ENCODE data around the gene SLC13A4. TPM values are rescaled to one million over a fixed set of nuclear protein-coding genes. Genes with fewer than 3 reads are reported as not detected.
A peak's percentile ranks its signal among the peaks of the same experiment; 100 is the strongest.
"Not testable (repeated sequence)": the region's sequence is repeated elsewhere in the genome, so short reads cannot be mapped to it uniquely, and the experiment has no call there.

Gene SLC13A4
- total RNA-seq, 2 donors from 2014 or later = not detected

DNA sequence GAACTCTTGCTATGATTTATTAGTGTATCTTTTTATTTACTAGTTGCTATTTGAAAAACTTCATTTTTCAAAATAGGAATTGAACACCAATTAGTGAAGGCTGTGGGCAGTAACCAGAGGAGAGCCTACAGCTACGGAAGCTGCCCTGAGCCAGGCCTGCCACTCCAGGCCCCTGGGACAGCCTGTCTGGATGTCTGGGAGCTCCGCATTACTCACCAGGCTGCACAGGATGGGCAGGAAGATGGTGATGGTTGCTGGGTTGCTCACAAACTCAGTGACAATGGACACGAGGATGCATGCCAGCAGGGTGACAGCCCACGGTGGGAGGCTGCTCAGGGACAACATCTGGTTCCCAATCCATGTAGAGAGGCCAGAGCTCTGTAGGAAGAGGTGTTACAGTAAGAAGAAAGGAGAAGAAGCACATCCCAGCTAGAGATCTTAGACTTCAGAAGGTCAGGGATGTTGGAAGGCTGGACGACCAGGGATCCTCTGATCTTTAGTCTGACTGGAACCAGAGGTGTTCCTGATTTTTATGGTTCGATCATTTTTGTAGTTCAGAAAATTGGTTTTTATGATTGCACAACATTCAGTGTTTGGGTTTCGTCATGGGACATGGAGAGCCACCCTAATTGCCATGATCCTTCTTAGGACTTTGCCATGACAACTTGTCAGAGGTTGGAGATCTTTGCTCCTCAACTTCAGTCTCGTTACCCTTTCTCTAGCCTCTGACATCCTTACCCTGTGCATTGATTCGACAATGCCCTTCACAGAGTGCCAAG lies 42.5 kb downstream of the SLC13A4 start:
- peaks cover 5% of the 10 kb centered on the region for H3K36me3 Mint-ChIP-seq (ENCODE audit: low read depth)
- ATAC-seq (no peak), DNase-seq (no peak)
- peaks cover 4% of the 10 kb centered on the region for H3K4me1 Mint-ChIP-seq
- H3K27me3 Mint-ChIP-seq = no peaks in the 10 kb centered on the region
- H3K27ac Mint-ChIP-seq = no peak overlapping the region
- no peaks in the 10 kb centered on the region for H3K9me3 ChIP-seq (ENCODE audit: control insufficient read depth, low read length, poor library complexity, severe bottlenecking)
- H3K4me3 Mint-ChIP-seq = no peak overlapping the region

DNA sequence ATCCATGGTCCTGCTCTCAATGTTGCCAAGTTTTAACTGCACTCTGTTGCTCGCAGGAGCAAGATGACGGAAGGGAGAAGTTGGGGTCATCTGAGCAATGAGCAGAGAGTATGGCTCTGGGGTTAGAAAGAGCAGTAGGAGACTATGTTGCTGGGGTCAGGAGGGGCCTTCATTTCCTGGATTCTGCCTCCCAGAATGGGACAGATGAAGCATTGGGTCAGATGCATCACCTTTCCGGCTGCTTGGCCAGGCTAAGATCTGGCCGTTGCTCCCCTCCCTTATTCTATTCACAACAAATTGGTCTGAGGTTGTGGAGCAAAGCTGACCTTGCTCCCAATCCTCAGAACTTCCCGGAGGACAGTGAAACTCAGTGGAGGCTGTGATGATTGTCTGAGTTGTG lies 43.3 kb downstream of the SLC13A4 start:
- no peak overlapping the region for H3K4me3 Mint-ChIP-seq
- H3K27me3 Mint-ChIP-seq = no peaks in the 10 kb centered on the region
- no peaks in the 10 kb centered on the region for H3K9me3 ChIP-seq (ENCODE audit: control insufficient read depth, low read length, poor library complexity, severe bottlenecking)
- H3K4me1 Mint-ChIP-seq = peaks cover 4% of the 10 kb centered on the region
- no peak overlapping the region for H3K27ac Mint-ChIP-seq
- no peak for ATAC-seq
- DNase-seq = no peak
- H3K36me3 Mint-ChIP-seq (ENCODE audit: low read depth) = peaks cover 5% of the 10 kb centered on the region

DNA sequence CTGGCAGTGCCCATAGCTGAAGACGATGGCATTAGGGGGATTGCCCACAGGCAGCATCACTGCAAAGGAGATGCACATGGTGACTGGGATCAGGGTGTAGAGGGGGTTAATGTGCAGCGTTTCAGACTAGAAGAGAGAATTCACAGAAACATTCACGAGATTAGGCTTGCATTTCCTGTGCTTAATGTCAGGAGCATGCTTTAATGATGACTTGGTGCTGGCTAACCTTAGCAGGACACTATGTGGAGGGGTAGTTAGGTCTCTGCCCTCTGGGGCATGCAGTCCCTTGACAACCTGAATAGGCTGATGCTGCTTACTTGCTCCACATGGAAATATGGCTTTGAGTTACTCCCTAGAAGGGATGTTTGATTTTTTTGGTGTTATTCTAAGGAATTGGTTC lies 43.9 kb downstream of the SLC13A4 start:
- ATAC-seq (no peak), DNase-seq (no peak)
- Mint-ChIP-seq H3K27me3 (no peaks in the 10 kb centered on the region), H3K36me3 (ENCODE audit: low read depth) (peaks cover 5% of the 10 kb centered on the region), H3K27ac (no peak overlapping the region), H3K4me1 (peaks cover 4% of the 10 kb centered on the region), H3K4me3 (no peak overlapping the region)
- no peaks in the 10 kb centered on the region for H3K9me3 ChIP-seq (ENCODE audit: control insufficient read depth, low read length, poor library complexity, severe bottlenecking)

DNA sequence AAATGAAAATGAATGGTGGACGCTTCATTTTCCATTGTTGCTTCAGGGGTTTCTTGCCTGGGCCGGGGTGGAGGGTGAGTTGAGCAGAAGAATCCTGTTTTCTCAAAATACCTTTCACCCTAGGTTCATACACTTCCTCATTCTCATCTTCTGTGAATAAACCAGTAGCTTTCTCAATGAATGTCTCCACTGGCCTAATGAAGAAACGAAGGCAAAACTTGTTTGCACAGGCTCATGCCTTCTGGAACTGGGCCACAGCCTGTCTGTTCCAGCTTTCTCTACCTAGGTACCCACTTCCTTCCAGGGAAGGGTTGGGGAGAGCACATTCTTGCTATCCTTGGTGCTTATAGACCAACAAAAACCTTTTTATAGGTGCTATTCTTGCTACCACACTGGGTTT lies 44.4 kb downstream of the SLC13A4 start:
- ATAC-seq (no peak), DNase-seq (no peak)
- Mint-ChIP-seq H3K4me3 (no peak overlapping the region), H3K4me1 (peaks cover 4% of the 10 kb centered on the region), H3K36me3 (ENCODE audit: low read depth) (peaks cover 7% of the 10 kb centered on the region), H3K27ac (no peak overlapping the region), H3K27me3 (no peaks in the 10 kb centered on the region)
- no peaks in the 10 kb centered on the region for H3K9me3 ChIP-seq (ENCODE audit: control insufficient read depth, low read length, poor library complexity, severe bottlenecking)

DNA sequence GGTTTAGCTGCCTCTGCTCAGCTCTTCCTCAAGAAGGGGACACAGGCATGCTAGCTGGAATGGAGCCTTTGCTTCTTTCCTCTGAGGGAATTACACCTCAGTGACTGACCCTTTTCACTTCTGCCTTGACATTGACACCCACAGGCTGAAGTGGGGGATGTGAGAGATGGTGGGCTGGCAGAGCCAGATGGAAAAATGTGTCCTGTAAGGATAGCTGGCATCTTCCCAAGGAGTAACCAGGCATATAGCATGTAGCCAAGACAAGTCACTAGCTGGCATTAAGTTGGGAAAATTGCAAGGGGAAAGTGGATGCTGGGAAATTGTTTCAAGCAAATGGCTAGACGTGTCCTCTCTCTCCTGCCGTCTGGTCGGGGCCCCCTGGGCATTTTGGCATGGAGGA lies 45.8 kb downstream of the SLC13A4 start:
- DNase-seq (no peak), ATAC-seq (no peak)
- Mint-ChIP-seq H3K4me1 (peaks cover 2% of the 10 kb centered on the region), H3K27ac (no peak overlapping the region), H3K4me3 (no peak overlapping the region), H3K27me3 (no peaks in the 10 kb centered on the region), H3K36me3 (ENCODE audit: low read depth) (peaks cover 8% of the 10 kb centered on the region)
- no peaks in the 10 kb centered on the region for H3K9me3 ChIP-seq (ENCODE audit: control insufficient read depth, low read length, poor library complexity, severe bottlenecking)

DNA sequence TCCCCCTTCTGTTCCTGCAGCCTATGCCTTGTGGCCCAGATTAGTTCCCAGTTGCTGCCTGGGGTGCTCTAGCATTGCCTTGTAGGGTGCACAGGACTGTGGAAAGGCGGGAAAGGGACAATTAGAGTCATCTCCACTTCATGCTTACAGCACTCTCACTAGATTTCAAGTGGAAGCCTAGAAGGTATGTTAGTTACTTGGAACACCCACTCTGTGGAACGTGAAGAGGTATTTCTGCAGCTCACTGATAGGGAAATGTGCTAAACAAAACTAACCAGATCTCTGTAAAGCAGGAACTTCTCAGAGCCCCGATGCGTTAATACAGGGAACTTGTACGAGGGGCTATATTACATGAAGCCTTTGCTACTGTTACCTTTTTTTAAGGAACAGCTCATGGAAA lies 46.2 kb downstream of the SLC13A4 start:
- peaks cover 2% of the 10 kb centered on the region for H3K4me1 Mint-ChIP-seq
- no peaks in the 10 kb centered on the region for H3K27me3 Mint-ChIP-seq
- DNase-seq (no peak), ATAC-seq (no peak)
- H3K36me3 Mint-ChIP-seq (ENCODE audit: low read depth) = peaks cover 8% of the 10 kb centered on the region
- no peaks in the 10 kb centered on the region for H3K9me3 ChIP-seq (ENCODE audit: control insufficient read depth, low read length, poor library complexity, severe bottlenecking)
- H3K27ac Mint-ChIP-seq = no peak overlapping the region
- H3K4me3 Mint-ChIP-seq = no peak overlapping the region

DNA sequence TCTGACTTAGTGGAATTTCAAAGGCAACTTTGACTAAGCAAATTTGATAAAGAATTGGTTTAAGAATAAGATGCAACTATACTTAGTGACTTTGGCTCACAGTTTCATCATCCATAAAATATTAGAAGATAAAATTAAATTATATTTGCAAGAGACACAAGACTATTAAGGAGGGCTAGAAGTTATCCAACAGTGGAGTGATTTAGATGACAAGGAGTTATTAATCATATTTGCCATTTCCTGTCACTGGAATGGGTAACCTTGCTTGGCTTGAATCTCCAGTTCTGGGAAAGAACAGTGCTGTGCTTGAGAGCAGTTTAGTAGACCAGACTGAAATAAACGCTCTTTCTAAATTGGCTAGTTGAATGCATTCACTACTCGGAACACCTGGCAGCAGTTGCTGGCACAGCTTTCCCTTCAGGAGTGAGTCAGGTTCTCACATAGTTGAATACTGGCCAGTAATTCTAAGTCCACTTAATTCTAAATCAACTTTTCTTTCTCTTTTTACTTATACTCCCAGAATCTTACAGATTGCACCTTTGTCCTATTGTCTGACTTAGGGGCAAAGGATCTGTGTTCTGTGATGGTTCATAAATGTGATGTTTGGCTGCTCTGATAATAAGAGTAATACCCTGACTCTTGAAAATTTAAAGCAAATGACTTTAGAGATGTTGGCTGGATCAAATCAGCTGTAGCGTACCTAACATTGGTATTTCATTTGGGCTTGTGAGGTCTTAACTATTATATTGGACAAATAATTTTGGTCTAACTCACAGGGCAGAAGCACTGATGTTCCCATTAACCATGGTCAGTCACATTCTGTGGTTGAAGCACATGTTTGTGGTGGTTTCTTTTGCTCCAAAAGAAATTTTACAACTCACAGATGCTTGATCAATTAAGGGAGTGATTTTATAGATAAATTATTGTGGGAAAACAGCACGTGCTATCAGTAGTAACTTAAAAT lies 49.1 kb downstream of the SLC13A4 start:
- H3K4me1 Mint-ChIP-seq = no peaks in the 10 kb centered on the region

DNA sequence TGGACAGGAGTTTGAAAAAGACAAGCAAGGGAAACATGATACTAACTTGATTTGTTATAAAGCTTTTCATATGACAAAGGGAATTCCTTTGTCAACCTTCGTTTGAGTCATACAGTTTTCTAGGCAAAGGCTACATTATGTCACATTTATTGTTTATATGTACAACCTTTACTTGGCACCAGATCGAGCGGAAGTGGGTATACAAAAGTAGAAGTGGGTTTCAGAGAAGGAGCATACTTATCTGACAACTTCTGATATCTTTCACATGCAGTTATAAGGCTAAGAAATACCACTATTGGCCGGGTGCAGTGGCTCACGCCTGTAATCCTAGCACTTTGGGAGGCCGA lies 54.7 kb downstream of the SLC13A4 start:
- no peak for ATAC-seq

More for the DNA sequence above, 49.1 kb downstream of the SLC13A4 start:
- H3K9me3 ChIP-seq (ENCODE audit: control insufficient read depth, low read length, poor library complexity, severe bottlenecking) = no peaks in the 10 kb centered on the region
- Mint-ChIP-seq H3K27ac (no peak overlapping the region), H3K27me3 (no peaks in the 10 kb centered on the region), H3K4me3 (no peak overlapping the region), H3K36me3 (ENCODE audit: low read depth) (peaks cover 7% of the 10 kb centered on the region)
- ATAC-seq = no peak
- DNase-seq = no peak

DNA sequence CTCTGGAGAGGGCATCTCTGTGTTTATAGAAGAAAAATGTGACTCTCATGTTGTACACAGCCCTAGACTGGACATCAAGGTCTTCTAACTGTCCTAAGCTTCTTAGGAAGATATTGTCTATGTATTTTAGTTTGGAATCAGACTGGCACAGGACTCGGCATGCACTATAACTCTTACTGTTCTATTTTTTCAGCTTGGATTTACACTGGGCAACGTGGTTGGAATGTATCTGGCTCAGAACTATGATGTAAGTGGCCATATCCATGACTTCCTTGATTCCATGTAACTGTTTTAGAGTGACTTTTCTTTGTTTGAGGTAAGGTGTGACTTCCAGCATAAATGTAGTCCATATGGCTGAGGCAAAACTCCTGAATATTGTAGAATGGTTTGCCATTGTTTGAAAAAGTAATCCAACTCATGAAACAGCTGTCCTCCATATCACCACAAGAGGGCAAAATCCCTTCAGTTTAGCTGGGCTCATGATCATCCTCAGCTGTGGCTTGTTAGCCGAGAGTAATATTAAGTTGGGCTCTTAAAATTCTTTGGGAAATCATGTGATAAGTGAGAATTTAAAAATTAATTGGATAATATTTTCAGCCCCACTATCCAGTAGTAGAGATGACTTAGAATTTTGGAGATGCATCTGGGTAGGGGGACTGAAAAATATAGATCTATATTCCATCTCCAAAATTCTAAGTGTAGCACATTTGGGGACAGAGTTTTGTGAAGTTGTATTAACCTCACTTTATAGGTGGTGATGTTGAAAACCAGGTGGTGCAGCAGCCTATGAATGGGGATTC lies 55.2 kb downstream of the SLC13A4 start:
- no peaks in the 10 kb centered on the region for H3K27me3 Mint-ChIP-seq
- peaks cover 20% of the 10 kb centered on the region for H3K4me1 Mint-ChIP-seq
- no peak overlapping the region for H3K27ac Mint-ChIP-seq
- no peaks in the 10 kb centered on the region for H3K9me3 ChIP-seq (ENCODE audit: control insufficient read depth, low read length, poor library complexity, severe bottlenecking)
- ATAC-seq (peak; percentile 65), DNase-seq (no peak)
- peaks cover 7% of the 10 kb centered on the region for H3K36me3 Mint-ChIP-seq (ENCODE audit: low read depth)
- H3K4me3 Mint-ChIP-seq = no peak overlapping the region

More for the DNA sequence above, 54.7 kb downstream of the SLC13A4 start:
- peaks cover 20% of the 10 kb centered on the region for H3K4me1 Mint-ChIP-seq
- no peaks in the 10 kb centered on the region for H3K27me3 Mint-ChIP-seq
- DNase-seq = no peak
- peaks cover 8% of the 10 kb centered on the region for H3K36me3 Mint-ChIP-seq (ENCODE audit: low read depth)
- no peaks in the 10 kb centered on the region for H3K9me3 ChIP-seq (ENCODE audit: control insufficient read depth, low read length, poor library complexity, severe bottlenecking)
- no peak overlapping the region for H3K4me3 Mint-ChIP-seq
- H3K27ac Mint-ChIP-seq = no peak overlapping the region

DNA sequence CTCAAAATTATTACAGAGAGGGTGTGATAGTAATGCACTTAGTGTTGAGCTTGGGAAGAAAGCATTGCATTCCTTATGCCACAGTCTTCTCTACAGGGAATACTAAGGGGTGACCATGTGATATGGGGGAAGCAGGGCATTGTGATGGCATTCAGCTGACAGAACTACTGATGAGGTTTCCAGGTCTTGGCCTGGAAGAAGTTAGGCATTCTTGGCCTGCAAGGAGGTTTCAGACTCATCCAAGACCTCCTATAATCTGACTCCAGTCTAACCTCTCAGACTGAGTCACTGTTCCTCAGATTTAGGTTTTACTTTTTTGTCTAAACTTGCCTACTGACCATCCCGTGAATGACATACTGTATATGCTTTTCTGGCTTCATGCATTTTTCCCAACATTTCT lies 57.8 kb downstream of the SLC13A4 start:
- DNase-seq (no peak), ATAC-seq (no peak)
- H3K9me3 ChIP-seq (ENCODE audit: control insufficient read depth, low read length, poor library complexity, severe bottlenecking) = no peaks in the 10 kb centered on the region
- H3K4me1 Mint-ChIP-seq = peaks cover 26% of the 10 kb centered on the region
- no peak overlapping the region for H3K4me3 Mint-ChIP-seq
- H3K27me3 Mint-ChIP-seq = no peaks in the 10 kb centered on the region
- H3K36me3 Mint-ChIP-seq (ENCODE audit: low read depth) = peaks cover 6% of the 10 kb centered on the region
- no peak overlapping the region for H3K27ac Mint-ChIP-seq

DNA sequence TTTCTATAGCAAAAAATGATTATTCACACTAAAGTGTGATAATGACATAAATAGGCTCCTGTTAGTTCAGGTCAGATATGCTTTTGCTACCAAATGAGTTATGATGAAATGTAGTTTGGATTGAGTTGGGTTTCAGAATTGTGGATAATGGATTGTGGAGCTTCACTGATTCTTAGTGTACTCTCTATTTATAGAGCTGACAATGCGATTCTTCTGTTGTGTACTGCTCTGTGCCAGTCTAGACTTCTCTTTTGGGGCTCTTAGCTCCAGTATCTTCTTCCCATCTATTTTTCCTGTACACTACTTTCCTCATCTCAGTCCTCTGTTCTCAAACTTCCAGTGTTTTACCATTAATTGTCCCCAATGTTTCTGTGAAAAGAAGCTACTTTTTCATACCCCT lies 58.2 kb downstream of the SLC13A4 start:
- no peak for ATAC-seq
- H3K27me3 Mint-ChIP-seq = no peaks in the 10 kb centered on the region
- H3K27ac Mint-ChIP-seq = no peak overlapping the region
- peaks cover 5% of the 10 kb centered on the region for H3K36me3 Mint-ChIP-seq (ENCODE audit: low read depth)
- H3K4me1 Mint-ChIP-seq = peaks cover 28% of the 10 kb centered on the region
- no peak for DNase-seq
- H3K4me3 Mint-ChIP-seq = no peak overlapping the region
- no peaks in the 10 kb centered on the region for H3K9me3 ChIP-seq (ENCODE audit: control insufficient read depth, low read length, poor library complexity, severe bottlenecking)

DNA sequence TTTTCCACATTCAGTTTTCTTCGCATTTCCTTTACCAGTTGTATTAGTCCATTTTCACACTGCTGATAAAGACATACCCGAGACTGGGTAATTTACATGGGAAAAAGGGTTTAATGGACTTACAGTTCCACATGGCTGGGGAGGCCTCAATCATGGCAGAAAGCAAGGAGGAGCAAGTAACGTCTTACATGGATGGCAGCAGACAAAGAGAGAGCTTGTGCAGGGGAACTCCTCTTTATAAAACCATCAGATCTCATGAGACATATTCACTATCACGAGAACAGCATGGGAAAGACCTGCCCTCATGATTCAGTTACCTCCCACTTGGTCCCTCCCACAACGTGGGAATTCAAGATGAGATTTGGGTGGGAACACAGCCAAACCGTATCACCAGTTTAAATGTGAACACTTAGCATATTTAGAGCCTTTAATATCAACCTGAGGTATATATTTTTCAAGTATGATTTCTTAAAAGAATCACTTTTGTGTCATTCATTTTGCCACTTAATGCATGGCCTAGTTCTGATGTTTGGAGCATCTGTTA lies 59.1 kb downstream of the SLC13A4 start:
- H3K4me3 Mint-ChIP-seq = not testable (repeated sequence)

DNA sequence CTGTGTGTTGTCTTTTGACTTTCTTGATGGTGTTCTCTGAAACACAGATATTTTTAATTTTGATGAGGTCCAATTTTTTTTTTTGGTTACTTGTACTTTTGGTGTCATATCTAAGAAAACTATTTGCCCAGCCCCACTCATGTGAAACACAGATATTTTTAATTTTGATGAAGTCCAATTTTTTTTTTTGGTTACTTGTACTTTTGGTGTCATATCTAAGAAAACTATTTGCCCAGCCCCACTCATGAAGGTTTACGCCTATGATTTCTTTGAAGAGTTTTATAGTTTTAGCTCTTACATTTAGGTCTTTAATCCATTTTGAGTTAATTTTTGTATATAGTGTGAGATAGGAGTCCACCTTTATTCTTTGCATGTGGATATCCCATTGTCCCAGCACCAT lies 60.4 kb downstream of the SLC13A4 start:
- H3K27me3 Mint-ChIP-seq; H3K9me3 ChIP-seq (ENCODE audit: control insufficient read depth, low read length, poor library complexity, severe bottlenecking); ATAC-seq; H3K36me3 Mint-ChIP-seq (ENCODE audit: low read depth); DNase-seq; H3K27ac Mint-ChIP-seq; H3K4me3 Mint-ChIP-seq: not testable (repeated sequence)
- peaks cover 30% of the 10 kb centered on the region for H3K4me1 Mint-ChIP-seq

More for the DNA sequence above, 59.1 kb downstream of the SLC13A4 start:
- ATAC-seq; DNase-seq; H3K27ac Mint-ChIP-seq; H3K27me3 Mint-ChIP-seq; H3K9me3 ChIP-seq (ENCODE audit: control insufficient read depth, low read length, poor library complexity, severe bottlenecking); H3K36me3 Mint-ChIP-seq (ENCODE audit: low read depth): not testable (repeated sequence)
- H3K4me1 Mint-ChIP-seq = peaks cover 32% of the 10 kb centered on the region
